ENCODE measurements around the gene PRICKLE3. TPM values are rescaled to one million over a fixed set of nuclear protein-coding genes. Genes with fewer than 3 reads are reported as not detected.
A peak's percentile ranks its signal among the peaks of the same experiment; 100 is the strongest.

PRICKLE3 gene
- total and polyA plus RNA-seq, 8 donors: 3.7 to 65.1 (median 7.1) TPM

DNA sequence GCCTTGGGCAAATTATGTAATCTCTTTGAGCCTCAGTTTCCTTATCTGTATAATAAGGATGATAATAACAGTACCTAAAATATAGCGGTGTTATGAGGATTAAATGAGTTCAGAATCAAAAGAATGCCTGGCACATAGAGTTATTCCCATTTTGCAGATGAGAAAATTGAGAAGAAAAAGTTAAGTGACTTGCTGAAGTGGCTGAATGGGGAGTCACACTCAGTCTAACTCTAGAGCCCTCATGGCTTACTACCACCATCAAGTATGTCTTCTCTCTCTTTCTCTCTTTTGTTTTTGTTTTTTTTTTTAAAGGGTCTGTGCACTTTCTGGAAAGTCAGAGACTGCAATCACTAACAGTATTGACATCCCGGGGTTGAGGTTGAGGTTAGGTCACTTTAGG lies 46.4 kb upstream of the PRICKLE3 start:
- H3K4me1 ChIP-seq: peaks cover 0 to 34% (median 18%) of the 10 kb centered on the region in 4 donors
- no peak for DNase-seq
- no peak overlapping the region for H3K4me3 ChIP-seq
- no peaks in the 10 kb centered on the region for H3K36me3 ChIP-seq
- WGBS, 5 donors: 61 to 85% (median 76%) methylated on average over 2 of the region's 2 CpGs
- H3K27ac ChIP-seq: no peak overlapping the region
- no peak for TF ChIP-seq POLR2AphosphoS5 (IDR thresholded peaks at IDR 0.05)
- TF ChIP-seq POLR2A (IDR thresholded peaks at IDR 0.05): no peak
- no peak for TF ChIP-seq EP300 (IDR thresholded peaks at IDR 0.05)
- TF ChIP-seq, protein P1, sequence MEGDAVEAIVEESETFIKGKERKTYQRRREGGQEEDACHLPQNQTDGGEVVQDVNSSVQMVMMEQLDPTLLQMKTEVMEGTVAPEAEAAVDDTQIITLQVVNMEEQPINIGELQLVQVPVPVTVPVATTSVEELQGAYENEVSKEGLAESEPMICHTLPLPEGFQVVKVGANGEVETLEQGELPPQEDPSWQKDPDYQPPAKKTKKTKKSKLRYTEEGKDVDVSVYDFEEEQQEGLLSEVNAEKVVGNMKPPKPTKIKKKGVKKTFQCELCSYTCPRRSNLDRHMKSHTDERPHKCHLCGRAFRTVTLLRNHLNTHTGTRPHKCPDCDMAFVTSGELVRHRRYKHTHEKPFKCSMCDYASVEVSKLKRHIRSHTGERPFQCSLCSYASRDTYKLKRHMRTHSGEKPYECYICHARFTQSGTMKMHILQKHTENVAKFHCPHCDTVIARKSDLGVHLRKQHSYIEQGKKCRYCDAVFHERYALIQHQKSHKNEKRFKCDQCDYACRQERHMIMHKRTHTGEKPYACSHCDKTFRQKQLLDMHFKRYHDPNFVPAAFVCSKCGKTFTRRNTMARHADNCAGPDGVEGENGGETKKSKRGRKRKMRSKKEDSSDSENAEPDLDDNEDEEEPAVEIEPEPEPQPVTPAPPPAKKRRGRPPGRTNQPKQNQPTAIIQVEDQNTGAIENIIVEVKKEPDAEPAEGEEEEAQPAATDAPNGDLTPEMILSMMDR (IDR thresholded peaks at IDR 0.05): no peak
- H3K9me3 ChIP-seq: no peaks in the 10 kb centered on the region
- intact Hi-C loops (cut with DNase I; ENCODE audit: low total_unique reads): no loop called here
- no peaks in the 10 kb centered on the region for H3K27me3 ChIP-seq

DNA sequence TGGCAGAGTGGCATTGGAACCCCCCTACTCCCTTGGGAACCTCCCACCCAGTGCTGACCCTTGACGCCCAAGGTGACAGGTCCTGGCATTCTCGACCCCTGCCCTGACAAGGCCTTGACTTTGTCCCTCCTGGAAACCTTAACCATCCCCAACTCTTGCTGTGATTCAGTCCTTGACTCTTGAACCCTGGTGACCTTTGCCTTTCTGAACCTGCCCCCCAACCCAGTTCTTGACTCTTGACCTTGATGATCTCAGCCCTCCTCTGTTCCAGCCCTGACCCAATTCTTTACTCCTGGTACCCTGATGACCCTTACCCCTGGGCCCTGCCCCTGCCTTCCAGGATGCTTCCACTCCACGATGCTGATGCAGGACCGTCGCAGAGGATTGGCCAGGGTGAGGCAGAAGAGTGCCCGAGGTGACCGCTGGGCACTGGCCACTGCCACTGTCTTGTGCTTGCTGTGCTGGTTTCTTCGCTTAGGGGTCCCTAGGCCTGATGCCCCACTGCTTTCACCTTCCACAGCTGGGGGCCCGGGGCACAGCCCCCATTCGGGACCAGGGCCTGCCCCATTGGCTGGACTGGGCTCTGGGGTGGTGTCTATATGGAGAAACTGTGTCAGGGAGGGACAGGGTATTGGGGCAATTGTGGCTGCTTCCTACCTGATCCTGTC lies 45.3 kb upstream of the PRICKLE3 start:
- 87 to 96% (median 92%) methylated on average over 5 to 10 of the region's 10 CpGs for WGBS, 5 donors
- no peaks in the 10 kb centered on the region for H3K9me3 ChIP-seq
- TF ChIP-seq POLR2AphosphoS5 (IDR thresholded peaks at IDR 0.05) (no peak), POLR2A (IDR thresholded peaks at IDR 0.05) (no peak), EP300 (IDR thresholded peaks at IDR 0.05) (no peak)
- TF ChIP-seq, protein P1 (IDR thresholded peaks at IDR 0.05): no peak
- H3K27ac ChIP-seq: peak overlapping the region in 2 of 5 donors; percentile 66 to 69
- H3K4me1 ChIP-seq: peaks cover 0 to 23% (median 9%) of the 10 kb centered on the region in 4 donors
- H3K4me3 ChIP-seq: no peak overlapping the region
- H3K36me3 ChIP-seq: no peaks in the 10 kb centered on the region
- no peak for DNase-seq
- H3K27me3 ChIP-seq: peaks cover 0 to 3% (median 0%) of the 10 kb centered on the region in 3 donors
- intact Hi-C loops (cut with DNase I; ENCODE audit: low total_unique reads): no loop called here

DNA sequence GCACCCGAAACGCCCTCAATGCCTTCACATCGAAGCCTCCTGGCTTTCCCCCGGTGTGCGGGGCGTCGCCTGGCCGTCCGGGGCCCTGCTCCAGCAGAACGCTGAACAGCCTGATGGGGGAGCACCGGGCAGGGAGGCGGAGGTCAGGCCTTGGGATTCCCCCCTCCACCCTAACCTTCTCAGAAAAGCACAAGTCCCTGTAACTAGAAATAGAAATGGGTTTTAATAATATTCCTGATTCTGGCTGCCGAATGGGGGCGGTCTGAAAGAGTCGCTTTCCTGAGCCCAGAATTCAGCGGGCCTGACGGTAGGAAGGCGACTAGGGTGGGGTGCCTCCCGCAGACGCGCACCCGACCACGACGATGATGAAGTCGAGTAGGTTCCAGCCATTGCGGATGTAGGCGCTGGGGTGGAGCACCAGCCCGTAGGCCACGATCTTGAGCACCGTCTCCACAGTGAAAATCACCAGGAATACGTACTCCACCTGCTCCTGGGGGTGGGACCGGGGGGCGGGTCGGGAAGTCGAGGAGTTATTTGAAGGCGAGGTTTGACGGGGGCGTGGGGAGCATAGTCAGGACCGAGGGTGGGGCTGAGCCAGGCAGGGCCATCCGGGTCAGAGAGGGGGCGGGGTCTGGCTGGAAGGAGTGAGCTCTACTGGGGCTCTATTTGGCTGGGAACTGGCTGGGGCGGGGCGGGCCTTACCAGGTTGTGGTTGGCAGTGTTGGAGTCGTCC lies 44.5 kb upstream of the PRICKLE3 start:
- intact Hi-C loops (cut with DNase I; ENCODE audit: low total_unique reads): no loop called here
- Histone ChIP-seq H3K27ac (peak overlapping the region; percentile 1 to 69 (median 62)), H3K4me1 (peaks cover 0 to 17% (median 4%) of the 10 kb centered on the region in 4 donors)

DNA sequence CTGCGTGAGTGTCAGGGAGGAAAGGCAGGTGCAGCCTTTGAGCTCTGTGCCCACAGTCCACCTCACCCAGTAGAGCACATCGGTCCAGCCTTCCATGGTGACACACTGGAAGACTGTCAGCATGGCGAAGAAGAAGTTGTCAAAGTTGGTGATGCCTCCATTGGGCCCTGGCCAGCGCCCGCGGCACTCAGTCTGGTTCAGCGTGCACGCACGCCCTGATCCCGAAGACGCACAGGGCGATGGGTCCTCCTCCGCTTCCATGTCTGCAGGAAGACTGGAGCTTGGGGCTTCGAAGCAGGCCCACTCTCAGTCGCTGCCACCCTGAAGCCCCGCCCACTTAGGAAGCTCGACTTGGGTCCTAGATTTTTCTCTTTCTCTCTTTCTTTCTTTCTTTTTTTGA lies 42.0 kb upstream of the PRICKLE3 start:
- TF ChIP-seq POLR2AphosphoS5 (IDR thresholded peaks at IDR 0.05): no peak
- no peak for TF ChIP-seq POLR2A (IDR thresholded peaks at IDR 0.05)
- TF ChIP-seq, protein P1 (IDR thresholded peaks at IDR 0.05): no peak
- no peak for TF ChIP-seq EP300 (IDR thresholded peaks at IDR 0.05)
- DNase-seq: no peak
- Histone ChIP-seq H3K9me3 (no peaks in the 10 kb centered on the region), H3K4me3 (no peak overlapping the region), H3K36me3 (no peaks in the 10 kb centered on the region), H3K4me1 (peaks cover 0 to 17% (median 4%) of the 10 kb centered on the region in 4 donors), H3K27me3 (peaks cover 0 to 15% (median 0%) of the 10 kb centered on the region in 3 donors), H3K27ac (no peak overlapping the region)
- intact Hi-C loops (cut with DNase I; ENCODE audit: low total_unique reads): no loop called here
- WGBS, 5 donors: 84 to 90% (median 89%) methylated on average over 11 to 17 of the region's 17 CpGs

More for the DNA sequence above, 44.5 kb upstream of the PRICKLE3 start:
- Histone ChIP-seq H3K4me3 (peak overlapping the region; percentile 32 to 39 (median 38)), H3K36me3 (no peaks in the 10 kb centered on the region), H3K9me3 (no peaks in the 10 kb centered on the region), H3K27me3 (peaks cover 0 to 10% (median 0%) of the 10 kb centered on the region in 3 donors)
- DNase-seq: peak; percentile 79 to 88
- WGBS, 5 donors: 3 to 45% (median 10%) methylated on average over 7 to 44 of the region's 44 CpGs
- TF ChIP-seq POLR2AphosphoS5 (IDR thresholded peaks at IDR 0.05) (no peak), EP300 (IDR thresholded peaks at IDR 0.05) (no peak), POLR2A (IDR thresholded peaks at IDR 0.05) (no peak)
- TF ChIP-seq, protein P1 (IDR thresholded peaks at IDR 0.05): no peak
